GM12891 (cell line): ENCODE results near the gene GRAP.

Experiments used
- POLR2A ChIP-seq: IDR thresholded peaks from 2 replicates; pipeline ENCODE4 v1.6.1; 2011; ENCODE audit warnings: low read depth, low read length, control low read depth
- POLR2AphosphoS5 ChIP-seq: IDR thresholded peaks from 2 replicates; pipeline ENCODE4 v1.6.1; 2011; ENCODE audit warnings: low read depth, low read length, control low read depth
- TAF1 ChIP-seq: IDR thresholded peaks from 2 replicates; pipeline ENCODE4 v1.6.1; 2011; ENCODE audit warnings: low read depth, low read length, control low read depth

- no peak for TF ChIP-seq POLR2AphosphoS5
- no peak for TF ChIP-seq POLR2A
- no peak for TF ChIP-seq TAF1
These were observed 50.3 kb downstream of the GRAP start for GRCh38 chr17:18996458-18996857.
